Effector memory CD4-positive, alpha-beta T cell (primary cell): ENCODE results near the gene NPIPB4.
"Not testable (repeated sequence)": the region's sequence is repeated elsewhere in the genome, so short reads cannot be mapped to it uniquely, and the experiment has no call there.

Experiments used
- DNase-seq, 3 donors: peaks; one replicate each; pipeline ENCODE4 v3.0.0-alpha.2; 2020
- H3K27ac ChIP-seq: 2 replicates; pipeline ENCODE4 v1.7.0; 2013; ENCODE audit warnings: mild to moderate bottlenecking, low read length, moderate library complexity; ENCODE audit not compliant: insufficient read depth, poor library complexity, severe bottlenecking
- H3K27me3 ChIP-seq: replicated peaks from 2 replicates; pipeline ENCODE4 v1.7.0; 2013; ENCODE audit warnings: mild to moderate bottlenecking, low read length; ENCODE audit not compliant: insufficient read depth, control insufficient read depth, poor library complexity, severe bottlenecking
- H3K36me3 ChIP-seq: 2 replicates; pipeline ENCODE4 v1.7.0; 2013; ENCODE audit warnings: mild to moderate bottlenecking, low read length, moderate library complexity; ENCODE audit not compliant: control insufficient read depth, insufficient read depth
- H3K4me1 ChIP-seq: 2 replicates; pipeline ENCODE4 v1.7.0; 2013; ENCODE audit warnings: low read length, mild to moderate bottlenecking; ENCODE audit not compliant: control insufficient read depth, insufficient read depth, poor library complexity, severe bottlenecking
- H3K4me3 ChIP-seq: 2 replicates; pipeline ENCODE4 v1.7.0; 2013; ENCODE audit warnings: low read length, low read depth, mild to moderate bottlenecking; ENCODE audit not compliant: insufficient read depth, poor library complexity, severe bottlenecking
- H3K9me3 ChIP-seq: 2 replicates; pipeline ENCODE4 v1.7.0; 2013; ENCODE audit warnings: mild to moderate bottlenecking, low read length, moderate library complexity; ENCODE audit not compliant: control insufficient read depth

NPIPB4 gene

GRCh38 chr16:21790506-21790905, 67.0 kb downstream of the NPIPB4 start:
- H3K27me3 ChIP-seq, DNase-seq, H3K9me3 ChIP-seq, H3K4me3 ChIP-seq, H3K4me1 ChIP-seq, H3K36me3 ChIP-seq, H3K27ac ChIP-seq: not testable (repeated sequence)
